ENCODE data around the gene PCDH1. TPM values are rescaled to one million over a fixed set of nuclear protein-coding genes. Genes with fewer than 3 reads are reported as not detected.

PCDH1 gene
- polyA plus RNA-seq, 3 donors: 13.7 to 26.7 (median 17.4) TPM

GRCh38 chr5:141864371-141865370 lies 13.5 kb downstream of the PCDH1 start:
- WGBS, 3 donors: 79 to 87% (median 85%) methylated on average over 24 of the region's 24 CpGs
- H3K27ac ChIP-seq (ENCODE audit: low read depth, low read length): no peak overlapping the region

- no peak overlapping the region for H3K27ac ChIP-seq (ENCODE audit: low read depth, low read length)
- 96 to 97% (median 96%) methylated on average over 20 of the region's 20 CpGs for WGBS, 3 donors
These were observed 14.5 kb downstream of the PCDH1 start for GRCh38 chr5:141863569-141864178.

GRCh38 chr5:141862936-141863543 lies 15.2 kb downstream of the PCDH1 start:
- H3K27ac ChIP-seq (ENCODE audit: low read depth, low read length): no peak overlapping the region
- 88 to 91% (median 88%) methylated on average over 16 of the region's 16 CpGs for WGBS, 3 donors

- WGBS, 3 donors: 79 to 92% (median 81%) methylated on average over 5 of the region's 5 CpGs
These were observed 17.0 kb downstream of the PCDH1 start for GRCh38 chr5:141861194-141861593.

GRCh38 chr5:141858079-141858765 lies 20.0 kb downstream of the PCDH1 start:
- 27 to 36% (median 35%) methylated on average over 5 of the region's 5 CpGs for WGBS, 3 donors
- H3K27ac ChIP-seq (ENCODE audit: low read depth, low read length): no peak overlapping the region

More at GRCh38 chr5:141861194-141861593, 17.0 kb downstream of the PCDH1 start:
- H3K27ac ChIP-seq (ENCODE audit: low read depth, low read length): no peak overlapping the region

GRCh38 chr5:141857226-141857625 lies 21.0 kb downstream of the PCDH1 start:
- H3K27ac ChIP-seq (ENCODE audit: low read depth, low read length): no peak overlapping the region
- 94 to 96% (median 95%) methylated on average over 12 of the region's 12 CpGs for WGBS, 3 donors

- 80 to 89% (median 85%) methylated on average over 21 of the region's 21 CpGs for WGBS, 3 donors
- H3K27ac ChIP-seq (ENCODE audit: low read depth, low read length): no peak overlapping the region
These were observed 22.0 kb downstream of the PCDH1 start for GRCh38 chr5:141856037-141856790.

- WGBS, 3 donors: 35 to 47% (median 40%) methylated on average over 8 of the region's 8 CpGs
- no peak overlapping the region for H3K27ac ChIP-seq (ENCODE audit: low read depth, low read length)
These were observed 22.8 kb downstream of the PCDH1 start for GRCh38 chr5:141855265-141856036.

GRCh38 chr5:141853895-141854626 lies 24.1 kb downstream of the PCDH1 start:
- no peak overlapping the region for H3K27ac ChIP-seq (ENCODE audit: low read depth, low read length)
- WGBS, 3 donors: 77 to 84% (median 79%) methylated on average over 28 to 33 of the region's 33 CpGs

GRCh38 chr5:141852448-141852847 lies 25.8 kb downstream of the PCDH1 start:
- H3K27ac ChIP-seq (ENCODE audit: low read depth, low read length): no peak overlapping the region
- WGBS, 3 donors: 68 to 88% (median 86%) methylated on average over 3 of the region's 3 CpGs

- WGBS, 3 donors: 76 to 83% (median 77%) methylated on average over 10 of the region's 10 CpGs
- H3K27ac ChIP-seq (ENCODE audit: low read depth, low read length): no peak overlapping the region
These were observed 26.9 kb downstream of the PCDH1 start for GRCh38 chr5:141851195-141851874.

GRCh38 chr5:141850786-141851185 lies 27.4 kb downstream of the PCDH1 start:
- WGBS, 3 donors: 21 to 34% (median 28%) methylated on average over 9 to 10 of the region's 10 CpGs
- H3K27ac ChIP-seq (ENCODE audit: low read depth, low read length): no peak overlapping the region

GRCh38 chr5:141850244-141850768 lies 27.9 kb downstream of the PCDH1 start:
- H3K27ac ChIP-seq (ENCODE audit: low read depth, low read length): peak overlapping the region; percentile 90
- WGBS, 3 donors: 0 to 2% (median 1%) methylated on average over 25 to 36 of the region's 36 CpGs

GRCh38 chr5:141849415-141850243 lies 28.6 kb downstream of the PCDH1 start:
- peak overlapping the region; percentile 90 for H3K27ac ChIP-seq (ENCODE audit: low read depth, low read length)
- WGBS, 3 donors: 0 to 1% (median 0%) methylated on average over 64 to 73 of the region's 73 CpGs
